Stromal cell of bone marrow (primary cell): ENCODE measurements around the gene USP31.

Experiments
- DNase-seq: peaks from one replicate; pipeline ENCODE4 v3.0.0-alpha.2; 2012; ENCODE audit warnings: low read depth

Gene USP31

GRCh38 chr16:23062524-23062923 is 86.7 kb downstream of the USP31 start:
- DNase-seq: no peak

- no peak for DNase-seq
These were observed 87.6 kb downstream of the USP31 start for GRCh38 chr16:23061669-23062068.

DNA sequence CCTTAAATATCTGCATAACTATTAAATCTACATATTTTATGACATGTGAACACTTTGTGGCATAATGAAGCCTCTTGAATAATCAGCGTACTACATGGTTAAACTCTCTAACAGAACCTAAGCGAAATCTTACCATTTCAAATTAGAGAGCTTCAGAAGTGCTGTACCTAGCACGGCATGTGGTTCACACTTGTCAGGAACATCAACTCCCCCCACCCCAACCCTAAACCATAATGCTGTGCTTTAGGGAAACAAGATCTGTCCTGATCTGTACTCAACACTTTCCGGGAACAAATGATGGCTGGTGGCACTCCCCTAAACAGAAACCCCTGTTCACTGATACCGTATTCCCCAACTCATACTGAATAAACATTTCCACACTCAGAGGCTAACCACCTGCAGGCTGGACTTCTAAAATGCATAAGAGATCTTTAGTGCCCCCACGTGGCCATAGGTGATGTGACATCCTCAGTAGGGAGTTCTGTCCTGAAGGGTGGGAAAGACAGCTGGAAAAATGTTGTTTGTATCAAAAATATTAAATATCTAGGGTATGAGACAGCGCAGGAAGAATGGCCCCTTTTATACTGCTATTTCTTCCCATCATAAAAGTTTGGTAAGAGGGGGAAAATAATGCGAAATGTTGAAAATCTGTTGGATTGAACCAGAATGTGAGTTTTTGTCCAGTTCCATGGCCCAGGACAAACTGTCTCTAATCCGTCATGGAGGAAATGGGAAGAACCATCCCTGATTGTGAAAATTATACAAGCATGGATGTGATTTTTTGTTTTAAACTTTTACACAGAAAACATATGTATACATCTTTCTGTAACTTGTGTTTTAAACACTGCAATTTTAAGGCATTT is 88.6 kb downstream of the USP31 start:
- peak; percentile 34 for DNase-seq

DNA sequence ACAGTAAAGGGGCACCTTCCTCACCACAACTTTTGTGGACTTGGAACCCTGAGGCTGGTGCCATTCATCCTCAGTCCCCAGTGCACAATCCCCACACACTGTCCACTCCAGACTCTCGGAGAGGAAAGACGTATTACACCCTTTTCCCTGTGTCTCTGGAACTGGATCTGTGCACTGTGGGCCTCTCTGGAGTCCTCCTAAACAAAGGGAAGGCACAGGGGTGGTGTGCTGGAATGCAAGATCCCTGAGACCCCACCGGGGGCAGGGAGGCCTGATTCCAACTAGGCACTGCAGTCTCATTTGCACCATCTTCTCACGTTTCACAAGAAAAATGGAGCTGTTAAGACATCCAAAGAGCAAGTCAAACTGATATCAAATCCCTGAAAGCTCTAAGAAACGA is 89.8 kb downstream of the USP31 start:
- DNase-seq: no peak

- DNase-seq: no peak
These were observed 90.7 kb downstream of the USP31 start for GRCh38 chr16:23058576-23058975.

- DNase-seq: no peak
These were observed 92.1 kb downstream of the USP31 start for GRCh38 chr16:23057013-23057596.

GRCh38 chr16:23055481-23055880 is 93.8 kb downstream of the USP31 start:
- DNase-seq: no peak

DNA sequence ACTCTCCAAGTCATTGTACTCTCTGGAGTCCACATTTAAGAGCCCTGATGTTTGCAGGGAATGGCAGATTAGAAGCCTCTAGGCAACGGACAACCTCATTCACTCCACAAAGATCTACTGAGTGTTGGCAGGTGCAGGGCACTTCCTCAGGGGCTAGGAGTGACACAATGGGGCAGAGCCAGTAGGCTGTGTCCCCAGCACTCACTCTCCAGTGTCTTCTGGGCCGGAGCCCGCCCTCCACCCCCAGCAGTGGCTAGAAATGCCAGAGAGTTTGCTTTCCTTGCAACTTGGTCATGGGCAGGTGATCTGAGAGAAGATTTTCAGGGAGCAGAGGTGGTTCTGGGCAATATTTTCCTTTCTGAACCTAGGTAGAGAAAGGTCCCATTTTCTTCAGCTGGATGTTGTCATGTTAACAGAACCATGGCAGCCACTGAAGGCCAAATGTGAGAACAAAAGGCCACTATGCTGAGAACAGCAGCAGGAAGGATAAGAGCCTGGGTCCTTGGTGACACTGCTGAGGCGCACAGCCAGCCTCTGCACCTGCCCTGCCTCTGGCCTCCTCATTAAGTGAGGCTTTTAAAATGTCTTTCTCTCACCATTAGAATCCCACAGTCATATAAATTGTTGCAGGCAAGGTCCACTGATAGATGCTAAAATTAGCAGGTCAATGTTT is 96.2 kb downstream of the USP31 start:
- DNase-seq: no peak

- DNase-seq: no peak
These were observed 97.0 kb downstream of the USP31 start for GRCh38 chr16:23052221-23052620.

GRCh38 chr16:23051587-23051986 is 97.7 kb downstream of the USP31 start:
- no peak for DNase-seq

DNA sequence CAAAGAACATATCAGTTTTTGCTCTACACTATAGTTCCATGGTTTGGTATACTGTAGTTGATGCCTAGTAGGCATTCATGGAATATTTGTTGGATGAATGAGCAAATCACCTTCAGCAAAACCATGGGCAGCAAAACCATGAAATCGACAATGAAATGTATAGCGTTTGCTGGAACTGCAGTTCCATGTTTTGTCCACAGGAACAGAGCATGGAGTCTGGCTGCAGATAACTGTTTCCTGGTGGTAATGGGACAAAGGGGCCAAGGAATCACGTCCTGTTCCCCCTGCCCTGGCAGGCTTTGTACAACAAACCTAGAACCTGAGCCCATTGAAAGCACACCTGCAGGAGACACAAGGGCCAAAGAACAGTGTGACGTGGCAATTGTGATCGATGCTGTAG is 101.1 kb downstream of the USP31 start:
- DNase-seq: no peak

DNA sequence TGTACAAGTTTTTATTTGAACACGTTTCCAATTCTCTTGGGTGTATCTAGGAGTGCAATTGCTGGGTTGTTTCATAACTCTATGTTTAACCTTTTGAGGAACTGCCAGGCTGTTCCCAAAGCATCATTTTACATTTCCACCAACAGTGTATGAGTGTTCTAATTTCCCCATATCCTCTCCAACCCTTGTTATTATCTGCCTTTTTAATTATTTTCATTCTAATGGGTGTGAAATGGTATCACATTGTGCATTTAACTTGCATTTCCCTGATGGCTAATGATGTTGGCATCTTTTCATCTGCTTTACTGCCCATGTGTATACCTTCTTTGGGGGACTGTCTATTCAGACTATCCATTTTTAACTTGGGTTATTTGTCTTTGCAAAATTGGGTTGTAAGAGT is 104.2 kb downstream of the USP31 start:
- DNase-seq: no peak

- DNase-seq: no peak
These were observed 109.0 kb downstream of the USP31 start for GRCh38 chr16:23040246-23040645.

DNA sequence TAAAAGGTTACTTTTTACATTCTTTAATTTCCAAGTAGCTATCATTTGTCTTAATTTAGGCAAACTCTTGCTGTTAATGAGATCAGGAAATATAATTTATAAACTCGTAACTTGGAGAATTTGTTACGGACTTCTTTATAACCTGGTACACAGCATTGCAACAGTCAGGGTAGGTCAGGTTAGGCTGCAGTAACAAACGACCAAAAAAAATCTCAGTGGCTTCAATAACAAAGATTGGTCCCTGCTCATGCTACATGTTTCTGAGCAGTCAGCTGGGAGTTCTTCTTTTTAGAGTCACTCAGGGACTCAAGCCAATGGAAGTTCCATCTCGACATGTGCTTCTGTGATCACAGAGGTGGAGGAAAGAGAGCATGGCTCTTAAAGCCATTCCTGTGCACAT is 110.1 kb downstream of the USP31 start:
- DNase-seq: no peak

- no peak for DNase-seq
These were observed 114.0 kb downstream of the USP31 start for GRCh38 chr16:23035240-23035639.

- no peak for DNase-seq
These were observed 117.6 kb downstream of the USP31 start for GRCh38 chr16:23031508-23032098.

DNA sequence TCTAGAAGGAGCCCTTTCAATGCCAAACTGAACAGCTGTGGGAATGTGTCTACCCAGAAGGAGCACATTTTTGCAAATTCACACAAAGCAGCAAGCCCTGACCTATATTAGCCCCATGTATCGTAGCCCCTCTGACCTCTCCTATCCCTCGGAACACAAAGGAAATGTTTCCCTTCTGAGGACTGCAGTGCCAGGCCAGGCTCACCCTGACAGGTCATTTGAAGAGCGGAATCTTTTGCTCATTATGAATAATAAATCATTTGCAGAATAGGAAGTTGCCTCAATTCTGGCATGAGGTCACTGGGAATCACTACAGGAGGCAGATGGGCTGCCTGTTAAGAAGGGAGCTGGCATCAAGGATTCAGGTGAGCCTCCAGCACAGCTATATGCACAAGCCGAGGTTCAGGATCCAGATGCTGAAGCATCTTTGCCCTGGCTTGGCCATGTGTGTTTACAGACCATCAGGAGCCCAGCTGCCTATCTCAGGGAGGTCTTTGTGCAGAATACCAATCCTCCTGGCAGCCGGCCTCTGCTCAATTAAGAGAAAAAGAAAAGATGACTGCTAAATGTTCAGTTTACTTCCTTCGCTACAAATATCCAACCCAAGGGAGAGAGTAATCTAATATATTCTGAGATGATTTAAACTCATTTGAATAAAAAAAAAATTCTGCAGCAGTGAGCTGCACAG is 119.4 kb downstream of the USP31 start:
- DNase-seq: no peak

- no peak for DNase-seq
These were observed 121.9 kb downstream of the USP31 start for GRCh38 chr16:23027386-23027785.

- no peak for DNase-seq
These were observed 122.4 kb downstream of the USP31 start for GRCh38 chr16:23026784-23027362.

DNA sequence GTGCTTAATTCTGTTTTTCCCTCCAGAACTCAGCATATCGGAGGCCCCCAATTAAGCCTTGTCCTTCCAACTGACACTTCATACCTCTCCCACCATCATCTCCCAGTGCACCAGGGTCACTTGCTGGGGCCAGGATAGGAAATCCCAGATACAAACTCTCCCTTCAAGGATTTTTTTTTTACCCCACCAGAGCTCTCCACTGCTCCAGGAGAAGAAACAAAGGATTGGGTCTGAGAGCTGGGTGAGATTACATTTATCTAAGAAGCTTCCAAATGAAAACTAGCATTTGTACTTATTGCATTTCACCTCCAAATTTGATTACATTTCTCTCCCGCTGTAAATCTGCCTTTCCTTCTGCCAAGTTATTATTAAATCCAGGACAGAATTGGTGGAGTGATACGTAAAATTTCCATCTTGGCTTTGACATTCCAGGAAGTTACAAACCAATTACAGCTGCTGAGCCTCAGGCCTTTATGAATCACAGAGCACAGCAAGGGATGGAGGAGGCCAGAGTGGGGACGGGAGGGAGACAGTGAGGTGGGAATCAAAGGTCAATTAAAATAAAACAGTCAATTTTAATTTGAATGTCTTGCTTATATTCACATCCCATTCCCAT is 123.5 kb downstream of the USP31 start:
- DNase-seq: no peak

DNA sequence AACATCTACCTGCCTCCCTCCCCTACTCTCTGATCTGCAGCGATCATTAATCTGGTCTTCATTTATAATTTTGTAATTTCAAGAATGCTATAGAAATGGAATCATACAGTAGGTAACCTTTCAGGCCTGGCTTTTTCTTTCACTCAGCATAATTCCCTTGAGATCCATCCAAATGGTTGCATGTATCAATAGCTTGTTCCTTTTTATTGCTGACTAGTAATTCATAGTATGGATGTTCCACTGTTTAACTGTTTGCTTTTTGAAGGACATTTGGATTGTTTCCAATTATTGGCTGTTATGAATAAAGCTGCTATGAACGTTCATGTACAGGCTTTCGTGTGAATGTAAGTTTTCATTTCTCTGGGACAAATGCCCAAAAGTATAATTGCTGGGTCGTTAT is 125.2 kb downstream of the USP31 start:
- DNase-seq: no peak
